Inferior parietal cortex (tissue), 1 donor: ENCODE results near the gene CAMTA1.

Experiments used
- DNase-seq: peaks from one replicate; pipeline ENCODE4 v3.0.0-alpha.2; 2016; ENCODE audit errors: extremely low spot score

CAMTA1 gene

DNA sequence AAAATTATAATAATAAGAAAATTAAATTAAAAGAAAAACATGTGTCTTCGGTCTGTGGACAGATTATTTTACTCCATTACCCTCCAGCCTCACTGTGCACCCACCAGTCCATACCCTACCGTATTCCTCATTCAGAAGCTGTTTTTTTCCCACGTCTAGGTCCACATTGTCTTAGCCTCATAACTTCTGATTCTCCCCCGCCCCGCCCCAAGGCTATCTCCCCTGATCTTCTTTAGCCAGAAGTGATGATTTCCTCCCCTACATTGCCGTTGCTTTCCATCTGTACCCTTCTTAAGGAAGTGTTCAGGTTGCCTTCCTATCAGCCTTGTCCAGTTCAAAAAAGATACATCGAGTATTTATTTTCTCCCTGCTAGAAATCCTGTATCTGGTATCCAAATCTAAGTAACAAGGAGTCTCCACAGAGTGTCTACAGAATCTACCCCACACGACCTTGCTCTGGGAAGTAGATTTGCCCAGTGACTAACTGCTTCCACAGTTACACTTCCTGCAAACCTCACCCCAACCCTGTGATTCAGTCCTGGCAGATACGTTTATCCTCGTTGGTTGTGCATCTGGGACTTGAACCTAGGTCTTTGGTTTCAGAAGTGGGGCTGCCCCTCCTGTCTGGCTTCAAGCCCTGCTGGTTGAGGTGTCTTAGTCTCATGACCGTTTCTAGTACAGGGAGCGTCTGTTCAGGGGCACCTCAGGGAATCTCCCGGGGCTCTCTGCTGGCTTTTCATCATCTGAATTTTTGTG lies 470.2 kb downstream of the CAMTA1 start:
- no peak for DNase-seq

DNA sequence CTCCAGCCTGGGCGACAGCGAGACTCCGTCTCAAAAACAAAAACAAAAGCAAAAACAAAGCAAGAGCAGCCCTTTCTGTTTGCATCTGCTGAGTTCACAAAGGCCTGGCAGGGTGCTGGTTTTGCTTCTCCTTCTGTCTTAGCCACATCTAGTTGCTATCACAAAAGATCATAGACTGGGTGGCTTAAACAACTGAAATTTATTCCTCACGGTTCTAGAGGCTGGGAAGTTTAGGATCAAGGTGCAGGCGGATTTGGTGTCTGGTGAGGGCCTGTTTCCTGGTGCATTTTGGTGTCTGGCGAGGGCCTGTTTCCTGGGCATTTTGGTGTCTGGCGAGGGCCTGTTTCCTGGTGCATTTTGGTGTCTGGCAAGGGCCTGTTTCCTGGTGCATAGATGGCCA lies 471.3 kb downstream of the CAMTA1 start:
- no peak for DNase-seq

DNA sequence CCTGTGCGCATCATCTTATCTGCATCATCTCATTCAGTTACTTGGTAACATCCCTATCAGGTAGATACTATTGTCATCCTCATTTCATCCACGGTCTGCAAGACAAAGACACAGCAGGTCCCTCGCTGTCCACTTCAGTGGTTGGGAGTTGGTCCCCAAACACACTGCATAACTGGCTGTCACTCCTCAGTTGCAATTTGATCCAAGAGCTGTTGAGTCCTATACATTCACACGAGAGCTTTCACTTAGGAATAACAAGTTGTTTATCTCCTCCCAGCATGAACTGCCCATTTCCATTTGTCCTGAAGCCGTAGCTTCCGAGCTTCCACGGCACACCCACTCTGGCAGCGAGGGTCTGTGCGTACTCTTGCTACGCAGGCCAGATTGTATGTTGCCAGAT lies 472.0 kb downstream of the CAMTA1 start:
- no peak for DNase-seq

DNA sequence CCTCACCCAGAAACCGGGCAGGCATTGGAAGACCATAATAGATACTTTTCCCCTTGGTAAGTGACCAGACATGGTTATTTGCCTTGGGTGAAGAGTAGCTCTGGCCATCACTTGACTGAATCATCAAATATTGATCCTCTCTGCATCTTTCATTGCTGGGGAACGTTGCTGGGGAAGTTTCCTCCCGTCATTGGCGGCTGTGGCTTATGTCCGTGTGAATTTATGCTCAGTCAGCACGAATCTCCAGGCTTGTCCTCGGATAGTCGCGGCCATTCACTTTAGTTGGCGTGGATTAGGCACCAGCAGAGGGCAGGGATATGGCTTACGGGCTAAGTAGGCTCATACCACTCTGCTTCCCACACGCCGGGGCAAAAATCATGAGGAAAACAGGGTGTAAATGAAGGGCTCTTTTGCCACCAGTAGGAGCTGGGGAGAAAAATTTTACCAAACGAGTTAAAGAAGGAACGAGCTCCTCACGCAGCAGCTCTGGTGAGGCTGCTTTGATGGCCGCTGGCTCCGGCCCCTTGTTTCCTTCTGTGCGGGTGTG lies 473.4 kb downstream of the CAMTA1 start:
- DNase-seq = no peak

DNA sequence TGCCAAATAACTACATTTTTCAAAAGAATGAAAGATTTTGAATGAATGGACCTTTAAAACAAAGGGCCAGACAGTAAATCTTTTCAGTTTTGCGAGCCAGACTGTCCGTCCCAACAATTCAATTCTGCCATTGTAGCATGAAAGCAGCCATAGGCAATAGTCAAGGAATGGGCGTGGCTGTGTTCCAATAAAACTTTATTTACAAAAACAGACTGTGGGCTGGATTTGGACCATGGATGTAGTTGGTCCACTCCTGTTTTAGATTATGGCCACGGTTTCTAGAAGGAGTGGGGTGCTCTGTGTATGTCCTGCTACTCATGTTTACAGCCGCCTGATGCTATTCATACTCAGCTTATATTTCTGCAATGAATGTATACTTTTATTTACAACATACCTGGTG lies 474.7 kb downstream of the CAMTA1 start:
- no peak for DNase-seq

DNA sequence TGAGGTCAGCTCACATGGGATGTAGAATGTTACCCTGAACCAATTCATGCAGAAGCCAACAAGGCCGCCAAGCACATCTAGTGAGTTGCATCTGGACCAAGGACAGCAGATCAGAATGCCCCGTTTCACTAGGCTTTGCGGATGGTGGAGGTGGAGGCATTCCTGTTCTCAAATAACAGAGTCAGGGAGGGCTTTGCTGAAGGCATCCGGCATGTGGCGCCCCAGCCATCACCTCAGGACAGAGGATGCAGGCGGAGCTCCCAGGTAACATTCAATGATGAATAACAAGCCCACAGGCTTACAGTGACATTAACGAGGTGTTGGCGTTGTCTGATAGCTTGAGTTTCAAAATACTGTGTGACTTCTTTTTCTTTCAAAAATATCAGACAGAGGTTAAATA lies 476.2 kb downstream of the CAMTA1 start:
- no peak for DNase-seq

DNA sequence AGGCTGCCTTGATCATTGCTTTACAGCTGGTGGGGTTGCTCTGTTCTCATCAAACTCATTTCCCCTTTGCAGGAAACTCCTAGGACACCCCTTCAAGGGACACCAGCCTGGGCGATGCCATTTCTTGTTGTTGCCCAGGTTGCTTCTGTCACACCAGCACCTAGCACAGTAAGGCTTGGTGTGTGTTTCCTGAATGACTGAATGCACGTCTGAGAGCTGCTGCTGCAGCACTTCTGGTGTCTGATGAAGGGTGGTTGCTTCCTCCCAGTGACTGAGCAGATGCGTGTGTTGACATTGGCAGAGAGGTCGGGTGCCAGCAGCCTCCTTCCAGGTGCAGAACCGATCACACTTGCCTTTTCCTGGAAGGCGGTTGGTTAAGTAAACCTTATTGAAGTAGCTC lies 477.4 kb downstream of the CAMTA1 start:
- no peak for DNase-seq

DNA sequence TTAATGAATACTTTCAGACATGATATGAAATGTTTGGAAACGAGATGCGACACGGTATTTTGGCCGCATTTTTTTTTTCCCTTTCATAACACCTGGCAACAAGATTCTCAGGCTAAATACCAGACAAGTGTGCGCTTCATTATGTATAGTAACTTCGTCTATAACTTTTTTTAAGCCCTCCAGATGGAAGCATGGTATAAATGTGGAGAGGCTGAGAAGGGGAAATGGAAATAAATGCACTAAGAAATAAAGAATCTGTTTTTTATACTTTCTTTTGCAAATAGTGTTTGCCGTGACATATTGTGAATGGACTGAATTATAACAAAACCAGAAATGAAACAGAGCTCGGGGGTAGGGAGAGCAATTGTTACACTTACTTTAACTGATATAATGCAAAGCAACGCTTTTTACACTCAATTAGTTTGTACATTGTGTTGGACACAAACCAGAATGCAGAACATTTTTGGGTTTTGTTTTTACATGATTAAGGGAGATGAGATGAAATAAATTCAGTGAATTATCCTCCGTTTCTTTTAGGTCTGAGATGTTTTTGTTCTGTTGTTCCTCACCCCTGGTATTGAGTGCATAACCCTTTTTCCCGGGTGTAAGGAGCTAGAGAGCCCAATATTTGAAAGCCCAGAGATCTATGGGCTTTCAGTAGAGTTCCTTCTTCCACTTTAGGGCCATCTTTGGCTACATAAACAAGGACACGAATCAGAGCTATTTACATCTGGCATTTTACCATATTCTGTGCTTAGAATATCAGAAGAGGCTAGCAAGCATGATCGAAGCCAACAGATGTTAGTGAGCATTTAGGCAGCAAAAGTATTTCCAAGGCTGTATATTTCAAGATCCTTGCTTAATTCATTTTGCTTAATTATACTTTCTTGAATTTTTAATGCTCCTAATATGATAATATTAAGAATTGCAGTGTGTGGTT lies 478.0 kb downstream of the CAMTA1 start:
- no peak for DNase-seq

DNA sequence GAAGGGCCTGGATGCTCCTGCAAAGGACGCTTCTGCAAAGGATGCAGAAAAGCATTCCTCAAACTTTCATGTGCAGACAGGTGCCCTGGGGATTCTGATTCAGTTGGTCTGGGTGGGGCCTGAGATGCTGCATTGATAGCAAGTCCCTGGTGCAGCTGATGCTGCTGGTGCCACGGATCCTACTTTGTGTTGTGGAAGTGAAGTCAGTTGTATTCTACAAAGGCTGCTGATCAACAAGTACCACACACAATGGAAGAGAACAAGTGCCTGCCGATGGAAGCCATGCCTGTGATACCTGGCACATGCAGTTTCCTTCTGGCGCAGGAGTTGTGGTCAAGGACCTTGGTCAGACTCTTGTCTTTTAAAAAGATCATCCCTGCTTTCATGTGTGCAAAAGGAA lies 478.8 kb downstream of the CAMTA1 start:
- DNase-seq = no peak

DNA sequence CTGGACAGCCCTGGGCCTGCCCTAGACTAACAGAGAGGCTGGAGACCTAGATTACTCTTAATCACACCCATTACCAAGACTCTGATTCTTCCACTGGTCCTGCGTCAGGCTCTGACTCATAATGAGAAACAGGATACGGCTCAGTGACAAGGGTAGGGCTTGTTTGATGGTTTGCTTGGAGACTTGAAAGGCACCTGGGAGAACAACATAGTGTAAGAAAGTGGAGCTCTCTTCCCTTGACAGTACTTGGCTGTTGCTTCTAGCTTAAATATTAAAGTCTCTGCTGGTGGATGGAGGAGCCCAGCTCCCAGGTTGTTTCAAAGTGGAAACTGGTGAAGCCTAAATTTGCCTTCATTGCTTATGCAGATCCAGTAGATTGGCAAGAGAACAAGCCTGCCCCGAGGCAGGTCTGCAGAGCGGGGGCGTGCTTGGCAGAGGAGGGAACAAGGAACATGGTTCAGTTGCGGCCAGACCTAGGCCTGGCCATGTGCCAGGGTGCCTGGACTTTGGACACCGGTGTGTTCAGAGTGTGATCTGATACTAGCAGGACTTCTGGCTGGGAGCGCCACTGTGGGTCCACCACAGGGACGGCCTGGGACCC lies 480.6 kb downstream of the CAMTA1 start:
- no peak for DNase-seq

DNA sequence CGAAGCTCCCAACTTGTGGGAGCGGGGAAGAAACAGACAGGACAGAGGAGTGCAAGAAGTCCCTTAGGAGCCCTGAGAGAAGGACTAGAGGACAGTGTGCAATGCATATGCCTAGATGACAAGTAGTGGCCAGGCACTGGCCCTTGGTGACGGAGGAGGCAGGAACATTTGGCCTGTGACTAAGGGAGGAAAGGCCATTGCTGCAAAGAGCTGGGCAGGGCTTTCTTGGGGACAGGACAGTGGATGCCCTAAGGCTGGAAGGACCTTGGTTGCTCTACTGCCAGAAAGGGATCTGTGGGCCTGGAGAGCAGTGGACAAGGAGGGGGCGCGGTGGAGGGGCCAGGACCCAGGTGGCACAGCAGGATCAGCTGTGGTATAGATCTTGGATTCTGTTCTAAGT lies 481.3 kb downstream of the CAMTA1 start:
- DNase-seq = no peak

DNA sequence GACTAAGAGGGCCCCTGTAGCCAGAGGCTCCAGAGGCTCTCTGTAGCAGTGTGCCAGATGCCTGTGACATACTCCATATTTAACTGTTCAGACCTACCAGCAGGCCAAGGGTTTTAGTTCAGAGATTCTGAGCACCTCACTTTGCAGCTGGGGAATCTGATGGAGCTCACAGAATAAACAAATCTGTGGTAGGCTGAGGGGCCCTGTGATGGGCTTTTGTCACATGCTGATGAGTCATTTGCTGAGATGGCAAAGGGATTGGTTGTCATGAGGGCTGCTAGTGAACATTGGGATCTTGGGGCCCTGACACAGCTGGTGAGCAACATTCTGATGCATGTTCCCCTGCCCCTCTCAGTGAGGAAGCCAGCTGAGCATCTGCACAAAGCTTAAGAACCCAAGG lies 482.2 kb downstream of the CAMTA1 start:
- DNase-seq = no peak

DNA sequence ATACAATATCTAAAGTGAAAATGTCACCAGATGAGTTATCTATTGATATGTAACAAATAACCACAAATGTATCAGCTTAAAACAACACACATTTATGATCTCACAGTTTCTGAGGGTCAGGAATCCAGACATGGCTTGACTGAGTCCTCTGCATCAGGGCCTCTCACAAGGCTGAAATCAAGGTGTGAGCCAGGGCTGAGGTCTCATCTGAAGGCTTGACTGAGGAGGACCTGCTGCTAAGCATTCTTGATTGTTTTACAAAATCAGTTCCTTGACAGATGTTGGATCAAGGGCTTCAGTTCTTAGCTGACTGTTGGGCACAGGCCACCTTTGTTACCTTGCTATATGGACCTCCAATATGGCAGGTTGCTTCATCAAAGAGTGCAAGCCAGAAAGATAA lies 483.7 kb downstream of the CAMTA1 start:
- DNase-seq = no peak

DNA sequence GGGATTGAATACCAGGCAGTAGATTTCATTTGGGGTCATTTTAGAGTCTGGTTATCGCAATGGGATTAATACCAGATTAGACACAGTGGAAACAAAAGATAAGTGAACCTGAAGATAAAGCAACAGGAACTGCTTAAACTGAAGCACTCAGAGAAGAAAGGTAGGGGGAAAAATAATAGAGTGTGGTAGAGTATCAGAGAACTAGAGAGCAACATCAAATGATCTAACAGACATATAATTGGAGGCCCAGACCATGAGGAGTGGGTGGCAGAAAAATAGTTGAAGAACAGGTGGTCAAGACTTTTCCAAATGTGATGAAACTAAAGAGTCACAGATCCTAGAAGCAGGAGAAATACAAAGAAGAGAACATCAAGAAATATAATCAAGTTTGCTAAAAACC lies 484.3 kb downstream of the CAMTA1 start:
- no peak for DNase-seq

DNA sequence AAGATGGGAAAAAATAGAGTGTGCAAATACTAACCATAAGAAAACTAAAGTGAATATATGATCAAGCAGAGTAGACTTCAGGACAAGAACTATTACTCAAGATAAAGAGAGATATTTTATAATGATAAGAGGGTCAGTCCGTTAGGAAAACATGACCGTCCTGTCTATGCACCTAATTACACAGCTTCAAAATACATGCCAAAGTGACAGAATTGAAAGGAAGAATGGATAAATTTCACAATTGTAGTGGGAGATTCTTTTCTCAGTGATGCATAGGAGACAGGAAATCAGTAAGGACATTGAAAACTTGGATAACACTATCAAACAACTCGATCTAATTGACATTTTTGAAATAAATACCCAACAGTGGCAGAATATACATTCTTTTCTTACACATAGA lies 489.0 kb downstream of the CAMTA1 start:
- no peak for DNase-seq

DNA sequence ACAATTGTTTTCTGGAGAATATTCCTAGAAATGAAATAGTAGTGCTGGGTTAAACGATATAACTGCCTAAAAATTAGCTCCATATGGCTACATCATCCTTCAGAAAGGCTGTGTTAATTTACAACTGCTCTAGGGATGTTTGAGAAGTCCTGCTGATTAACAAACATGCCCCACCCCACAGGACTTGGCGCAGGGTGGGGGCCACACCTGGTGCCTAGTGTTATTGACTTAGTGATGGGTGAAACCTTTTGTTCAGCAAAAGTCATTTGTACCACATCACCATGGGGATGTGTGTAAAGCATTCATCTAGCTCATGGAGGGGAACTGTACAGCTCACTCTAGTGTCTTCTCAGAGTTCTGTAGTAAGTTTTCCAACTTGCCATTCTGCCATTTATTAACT lies 492.8 kb downstream of the CAMTA1 start:
- DNase-seq = no peak

DNA sequence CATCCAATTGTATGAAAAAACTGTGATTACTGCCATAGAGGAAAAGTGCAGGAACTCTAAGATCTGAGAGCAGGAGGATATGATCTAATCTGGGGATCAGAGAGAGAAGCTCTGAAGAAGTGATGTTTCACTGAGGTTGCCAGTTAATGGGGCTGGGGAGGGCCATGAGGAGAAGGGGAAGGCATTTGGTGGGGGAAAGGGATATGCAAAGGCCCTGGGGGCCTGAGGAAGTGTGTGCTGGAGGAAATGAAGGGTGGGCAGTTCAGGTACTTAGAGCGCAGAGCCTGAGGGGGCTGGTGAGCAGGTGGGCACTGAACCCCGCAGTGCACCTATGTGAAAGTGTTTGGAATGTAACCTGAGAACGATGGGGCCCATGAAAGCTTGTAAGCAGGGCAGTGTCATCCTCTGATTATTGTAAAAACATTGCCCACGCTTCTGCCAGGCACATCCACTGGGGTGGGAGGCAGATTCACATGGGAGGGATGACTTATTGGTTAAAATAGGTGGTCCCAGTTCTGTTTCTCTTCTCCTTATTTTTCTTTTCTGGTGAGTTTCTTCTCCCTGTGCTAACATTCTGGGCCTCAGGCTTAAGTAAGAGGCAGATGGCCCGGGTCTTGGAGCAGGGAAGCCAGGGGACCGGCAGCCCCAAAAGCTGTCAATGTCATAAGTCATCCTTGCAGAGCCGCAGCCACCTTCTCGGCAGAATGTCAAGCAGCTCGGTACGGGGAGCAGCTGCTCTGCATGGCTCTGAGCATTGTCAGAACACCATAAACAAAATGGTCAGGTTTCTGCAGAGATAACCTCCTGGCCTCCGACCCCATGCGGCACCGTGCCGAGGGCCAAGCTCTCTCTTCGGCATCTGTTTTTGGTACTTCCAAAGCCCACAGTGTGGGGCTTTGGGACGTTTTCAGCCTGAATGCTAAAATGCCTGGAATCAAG lies 493.8 kb downstream of the CAMTA1 start:
- DNase-seq = no peak

DNA sequence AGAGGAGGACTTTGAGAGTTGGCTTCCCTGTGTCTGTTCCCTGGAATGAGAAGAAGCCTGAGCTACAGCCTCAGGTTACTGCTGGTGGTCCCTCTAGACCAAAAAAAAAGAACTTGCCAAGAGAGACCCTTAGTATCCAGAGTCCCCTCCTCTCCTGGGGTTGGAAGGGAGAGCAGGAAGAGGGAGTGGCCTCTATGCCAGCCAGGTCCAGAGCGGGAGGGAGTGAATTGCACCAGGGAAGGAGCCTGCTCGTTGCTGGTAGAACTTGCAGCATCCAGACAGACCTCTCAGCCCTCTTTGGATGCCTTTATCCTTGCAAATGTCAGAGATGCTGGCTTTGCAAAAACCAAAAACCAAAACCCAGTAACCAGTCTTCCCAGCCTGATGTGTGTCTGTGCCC lies 494.5 kb downstream of the CAMTA1 start:
- no peak for DNase-seq

DNA sequence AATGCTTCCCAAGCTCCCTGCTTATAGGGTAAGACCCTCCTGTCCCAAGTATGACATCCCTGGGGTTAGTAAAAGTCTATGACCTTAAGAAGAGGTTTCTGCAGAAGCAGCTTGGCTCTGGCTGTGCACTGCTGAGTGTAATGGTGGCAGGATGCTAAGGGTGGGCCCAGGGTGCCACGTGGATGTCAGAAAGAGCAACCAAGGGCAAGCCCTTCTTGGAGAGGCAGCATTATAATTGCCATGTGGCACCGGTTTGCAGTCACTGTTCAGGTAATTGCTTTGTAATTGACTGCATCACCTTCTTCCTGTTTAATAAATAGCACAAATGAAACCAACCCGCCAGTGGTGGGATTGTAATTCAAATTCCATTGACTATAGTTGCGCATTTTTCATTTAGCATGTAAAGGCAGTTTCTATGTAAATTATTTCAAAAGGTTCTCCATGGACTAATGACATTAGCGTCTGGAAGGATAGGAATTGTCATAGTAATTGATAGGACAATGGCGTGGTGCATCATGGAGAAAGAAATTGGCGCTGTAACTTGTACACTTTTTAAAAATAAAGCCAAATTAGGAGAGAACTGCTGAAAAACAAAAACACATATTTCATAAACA lies 495.2 kb downstream of the CAMTA1 start:
- DNase-seq = no peak

DNA sequence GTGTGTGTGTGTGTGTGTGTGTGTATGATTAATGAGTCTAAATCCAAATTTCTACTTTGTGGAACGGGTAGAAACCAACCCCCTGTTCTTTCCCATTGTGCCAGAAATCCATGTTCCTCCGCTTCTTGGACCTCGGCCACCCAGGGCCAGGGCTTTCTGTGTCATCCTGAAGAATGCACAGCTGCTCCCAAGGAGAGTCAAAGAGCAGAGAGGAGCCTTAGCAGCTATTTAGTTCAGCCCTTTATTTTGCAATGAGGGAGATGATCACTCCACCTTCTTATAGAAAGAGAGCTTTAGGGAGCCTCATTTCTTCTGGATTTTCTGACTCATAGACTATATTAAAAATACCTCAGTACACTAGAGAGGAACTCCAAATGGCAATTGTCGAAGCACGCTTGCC lies 496.6 kb downstream of the CAMTA1 start:
- DNase-seq = no peak
